Stimulated activated CD4-positive, alpha-beta T cell treated with anti-CD3 and anti-CD28 coated beads, TNF-alpha, amount 100 ng/mL, for 48 hours (primary cell): ENCODE data around the gene PLPP4.

Experiments used
- DNase-seq, 3 donors: peaks; one replicate each; pipeline ENCODE4 v3.0.0-alpha.2; 2020; ENCODE audit warnings: low read depth in 3 of 3

Gene PLPP4

GRCh38 chr10:120517881-120518484, 61.0 kb downstream of the PLPP4 start:
- no peak for DNase-seq

- DNase-seq: no peak
Observed at GRCh38 chr10:120521880-120522279, 64.9 kb downstream of the PLPP4 start.

GRCh38 chr10:120527691-120528090, 70.7 kb downstream of the PLPP4 start:
- no peak for DNase-seq

- DNase-seq: no peak
Observed at GRCh38 chr10:120530699-120531098, 73.7 kb downstream of the PLPP4 start.

- no peak for DNase-seq
Observed at GRCh38 chr10:120538091-120538490, 81.1 kb downstream of the PLPP4 start.

- no peak for DNase-seq
Observed at GRCh38 chr10:120539076-120539475, 82.0 kb downstream of the PLPP4 start.

- DNase-seq: no peak
Observed at GRCh38 chr10:120540486-120540885, 83.5 kb downstream of the PLPP4 start.

- no peak for DNase-seq
Observed at GRCh38 chr10:120541984-120542383, 85.0 kb downstream of the PLPP4 start.

- DNase-seq: no peak
Observed at GRCh38 chr10:120542591-120542990, 85.6 kb downstream of the PLPP4 start.

GRCh38 chr10:120543291-120543690, 86.3 kb downstream of the PLPP4 start:
- DNase-seq: no peak

GRCh38 chr10:120548210-120548609, 91.2 kb downstream of the PLPP4 start:
- no peak for DNase-seq

GRCh38 chr10:120552262-120552661, 95.2 kb downstream of the PLPP4 start:
- DNase-seq: no peak

- no peak for DNase-seq
Observed at GRCh38 chr10:120553911-120554310, 96.9 kb downstream of the PLPP4 start.

- no peak for DNase-seq
Observed at GRCh38 chr10:120555436-120555835, 98.4 kb downstream of the PLPP4 start.

- DNase-seq: no peak
Observed at GRCh38 chr10:120555842-120556532, 99.0 kb downstream of the PLPP4 start.

- DNase-seq: no peak
Observed at GRCh38 chr10:120557311-120557710, 100.3 kb downstream of the PLPP4 start.

GRCh38 chr10:120559800-120560199, 102.8 kb downstream of the PLPP4 start:
- no peak for DNase-seq

- DNase-seq: no peak
Observed at GRCh38 chr10:120562956-120563355, 105.9 kb downstream of the PLPP4 start.

GRCh38 chr10:120570418-120570817, 113.4 kb downstream of the PLPP4 start:
- no peak for DNase-seq

- no peak for DNase-seq
Observed at GRCh38 chr10:120571266-120571665, 114.2 kb downstream of the PLPP4 start.

- no peak for DNase-seq
Observed at GRCh38 chr10:120572307-120572706, 115.3 kb downstream of the PLPP4 start.

GRCh38 chr10:120573355-120573754, 116.3 kb downstream of the PLPP4 start:
- DNase-seq: no peak

- DNase-seq: no peak
Observed at GRCh38 chr10:120574981-120575380, 118.0 kb downstream of the PLPP4 start.

GRCh38 chr10:120575411-120575810, 118.4 kb downstream of the PLPP4 start:
- no peak for DNase-seq
